ENCODE measurements around the gene SNX4. TPM values are rescaled to one million over a fixed set of nuclear protein-coding genes. Genes with fewer than 3 reads are reported as not detected.

Gene SNX4
- total RNA-seq, 1 donor from 2014 or later: 35.6 TPM

DNA sequence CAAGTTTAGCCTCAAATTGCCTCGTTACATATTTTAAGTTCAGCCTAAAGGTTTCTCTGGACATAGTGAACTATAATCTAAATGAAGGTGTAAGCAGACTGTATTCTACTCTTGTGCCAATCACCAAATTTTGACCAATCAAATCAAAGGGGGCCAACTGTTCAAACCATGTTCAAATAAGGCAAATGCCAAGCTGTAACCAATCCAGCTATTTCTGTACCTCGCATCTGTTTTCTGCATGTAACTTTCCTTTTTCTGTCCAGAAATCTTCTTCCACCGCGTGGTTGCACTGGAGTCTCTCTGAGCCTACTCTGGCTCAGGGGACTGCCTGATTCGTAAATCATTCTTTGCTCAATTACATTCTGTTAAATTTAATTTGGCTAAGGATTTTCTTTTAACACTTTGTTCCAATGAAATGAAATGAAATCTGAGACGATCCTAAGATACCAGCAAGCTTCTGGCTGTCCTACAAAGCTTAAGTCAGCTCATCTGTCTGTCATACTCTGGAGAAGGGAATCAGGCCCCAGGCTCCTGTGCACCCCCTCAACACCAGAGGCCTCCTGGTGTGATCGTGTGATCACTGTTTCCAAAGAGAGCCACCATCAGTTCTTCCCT is 91.7 kb downstream of the SNX4 start:
- TF ChIP-seq CTCF (IDR thresholded peaks at IDR 0.05; ENCODE audit: unreplicated experiment): no peak
- Mint-ChIP-seq H3K27ac (ENCODE audit: unreplicated experiment) (no peak overlapping the region), H3K9me3 (ENCODE audit: unreplicated experiment) (no peaks in the 10 kb centered on the region), H3K4me1 (ENCODE audit: unreplicated experiment) (no peaks in the 10 kb centered on the region), H3K27me3 (ENCODE audit: unreplicated experiment) (no peaks in the 10 kb centered on the region), H3K4me3 (ENCODE audit: unreplicated experiment) (no peak overlapping the region), H3K36me3 (ENCODE audit: low read depth, unreplicated experiment) (no peaks in the 10 kb centered on the region)
- DNase-seq (ENCODE audit: low spot score): no peak

DNA sequence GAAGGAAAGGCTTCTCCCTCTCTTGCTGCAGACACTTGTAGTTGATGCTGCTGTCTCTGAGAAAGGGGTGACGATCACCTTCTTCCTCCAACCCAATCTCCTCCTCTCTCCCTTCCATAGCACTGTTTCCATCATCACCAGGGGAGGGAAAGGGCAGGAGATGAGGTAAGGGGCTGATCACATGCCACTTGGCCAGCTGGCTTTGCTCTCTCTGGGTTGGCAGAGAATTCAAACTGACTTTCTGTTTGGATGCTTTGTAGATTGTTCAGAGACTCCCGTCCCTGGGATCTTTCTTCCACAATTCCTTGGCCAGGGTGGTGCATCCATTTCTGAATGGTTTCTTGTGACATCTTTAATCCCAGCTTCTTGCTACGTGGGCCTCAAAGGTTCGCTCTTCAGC is 101.7 kb downstream of the SNX4 start:
- no peaks in the 10 kb centered on the region for H3K27me3 Mint-ChIP-seq (ENCODE audit: unreplicated experiment)
- no peak overlapping the region for H3K27ac Mint-ChIP-seq (ENCODE audit: unreplicated experiment)
- H3K36me3 Mint-ChIP-seq (ENCODE audit: low read depth, unreplicated experiment): no peaks in the 10 kb centered on the region
- TF ChIP-seq CTCF (IDR thresholded peaks at IDR 0.05; ENCODE audit: unreplicated experiment): no peak
- no peak overlapping the region for H3K4me3 Mint-ChIP-seq (ENCODE audit: unreplicated experiment)
- H3K9me3 Mint-ChIP-seq (ENCODE audit: unreplicated experiment): no peaks in the 10 kb centered on the region
- H3K4me1 Mint-ChIP-seq (ENCODE audit: unreplicated experiment): no peaks in the 10 kb centered on the region
- DNase-seq (ENCODE audit: low spot score): no peak

DNA sequence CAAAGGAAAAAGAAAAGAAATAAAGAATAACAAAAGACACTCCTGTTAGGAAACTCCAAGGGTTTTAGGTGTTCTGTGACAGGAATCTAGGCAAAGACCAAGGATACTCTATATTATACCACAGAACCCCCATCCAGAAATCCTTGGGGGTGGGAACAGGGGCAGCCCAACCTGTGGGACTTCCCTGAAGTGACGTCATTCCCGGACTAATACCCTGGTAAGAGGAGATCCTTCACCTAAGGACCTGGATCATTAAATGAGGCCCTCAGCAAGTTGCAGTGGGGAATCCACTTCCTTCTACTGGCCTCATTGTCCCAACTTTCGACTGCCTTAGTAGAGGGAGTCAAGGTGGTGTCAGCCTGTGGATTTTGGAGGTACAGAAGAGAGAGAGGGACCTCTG is 103.8 kb downstream of the SNX4 start:
- Mint-ChIP-seq H3K27ac (ENCODE audit: unreplicated experiment) (no peak overlapping the region), H3K4me3 (ENCODE audit: unreplicated experiment) (no peak overlapping the region), H3K27me3 (ENCODE audit: unreplicated experiment) (no peaks in the 10 kb centered on the region)

GRCh38 chr3:125414669-125415068 is 105.3 kb downstream of the SNX4 start:
- DNase-seq (ENCODE audit: low spot score): no peak
- Mint-ChIP-seq H3K4me3 (ENCODE audit: unreplicated experiment) (no peak overlapping the region), H3K9me3 (ENCODE audit: unreplicated experiment) (no peaks in the 10 kb centered on the region), H3K27me3 (ENCODE audit: unreplicated experiment) (no peaks in the 10 kb centered on the region), H3K36me3 (ENCODE audit: low read depth, unreplicated experiment) (no peaks in the 10 kb centered on the region), H3K27ac (ENCODE audit: unreplicated experiment) (no peak overlapping the region), H3K4me1 (ENCODE audit: unreplicated experiment) (no peaks in the 10 kb centered on the region)
- no peak for TF ChIP-seq CTCF (IDR thresholded peaks at IDR 0.05; ENCODE audit: unreplicated experiment)

More for the DNA sequence above, 103.8 kb downstream of the SNX4 start:
- no peaks in the 10 kb centered on the region for H3K9me3 Mint-ChIP-seq (ENCODE audit: unreplicated experiment)
- no peak for TF ChIP-seq CTCF (IDR thresholded peaks at IDR 0.05; ENCODE audit: unreplicated experiment)
- DNase-seq (ENCODE audit: low spot score): no peak
- no peaks in the 10 kb centered on the region for H3K36me3 Mint-ChIP-seq (ENCODE audit: low read depth, unreplicated experiment)
- H3K4me1 Mint-ChIP-seq (ENCODE audit: unreplicated experiment): no peaks in the 10 kb centered on the region

DNA sequence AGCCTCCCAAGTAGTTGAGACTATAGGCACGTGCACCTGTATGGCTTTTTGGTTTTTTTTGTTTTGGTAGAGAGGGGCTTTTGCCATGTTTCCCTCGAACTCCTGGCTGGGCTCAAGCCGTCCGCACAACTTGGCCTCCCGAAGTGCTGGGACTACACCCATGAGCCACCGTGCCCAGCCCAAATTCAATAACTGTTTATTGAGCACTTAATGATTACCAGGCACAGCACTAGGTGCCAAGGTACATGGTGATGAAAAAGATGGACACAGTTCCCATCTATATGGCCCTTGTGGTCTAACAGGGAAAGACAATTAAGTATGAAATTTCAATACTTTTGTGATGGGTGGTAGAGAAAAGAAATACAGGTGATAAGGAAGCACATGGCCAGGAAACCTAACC is 109.1 kb downstream of the SNX4 start:
- DNase-seq (ENCODE audit: low spot score): no peak
- Mint-ChIP-seq H3K27ac (ENCODE audit: unreplicated experiment) (no peak overlapping the region), H3K36me3 (ENCODE audit: low read depth, unreplicated experiment) (no peaks in the 10 kb centered on the region), H3K4me1 (ENCODE audit: unreplicated experiment) (no peaks in the 10 kb centered on the region), H3K9me3 (ENCODE audit: unreplicated experiment) (peaks cover 4% of the 10 kb centered on the region), H3K4me3 (ENCODE audit: unreplicated experiment) (no peak overlapping the region), H3K27me3 (ENCODE audit: unreplicated experiment) (peaks cover 3% of the 10 kb centered on the region)
- no peak for TF ChIP-seq CTCF (IDR thresholded peaks at IDR 0.05; ENCODE audit: unreplicated experiment)
